Right lobe of liver (tissue), 4 donors: ENCODE data around the gene BCKDK.

Source experiments
- CTCF ChIP-seq, 4 donors: fragments of 200-600 bp in 3 of 4; fragments of 450-650 bp in 1 of 4; IDR thresholded peaks; one replicate each; pipeline versions ENCODE4 v1.5.1 to v1.8.0; 2016 to 2022; ENCODE audit warnings: antibody characterized with exemption in 4 of 4, mild to moderate bottlenecking in 2 of 4
- POLR2A ChIP-seq: fragments of 450-650 bp; IDR thresholded peaks from one replicate; pipeline ENCODE4 v1.6.1; 2017; ENCODE audit warnings: antibody characterized with exemption, mild to moderate bottlenecking
- donor health status: DM: no; HTN: no; CAD: no.
- donor health status: DM: no; HTN: no; CAD: no.
- donor health status: DM: no; HTN: yes; CAD: no.

GRCh38 chr16:31142109-31143010 lies 34.2 kb downstream of the BCKDK start:
- TF ChIP-seq CTCF (IDR thresholded peaks at IDR 0.05) = peak; percentile 95 to 100 (median 96)
- TF ChIP-seq POLR2A = peak; percentile 35
